Suprapubic skin (tissue), 3 donors: Measurements from ENCODE around the gene MCAM.

Experiments
- POLR2A ChIP-seq, 2 donors: fragments of 450-650 bp; IDR thresholded peaks; one replicate each; pipeline ENCODE4 v1.6.1; 2017; ENCODE audit warnings: antibody characterized with exemption in 2 of 2, mild to moderate bottlenecking in 2 of 2, moderate library complexity in 2 of 2
- TF ChIP-seq, protein P1 (sequence below), 2 donors: fragments of 200-600 bp in 1 of 2; fragments of 450-650 bp in 1 of 2; sonication (generic) in 1 of 2; IDR thresholded peaks; one replicate each; pipeline ENCODE4 v1.5.1; 2016 to 2019; ENCODE audit warnings: antibody characterized with exemption in 2 of 2, mild to moderate bottlenecking in 1 of 2, moderate library complexity in 1 of 2

- TF ChIP-seq POLR2A (IDR thresholded peaks at IDR 0.05), result no peak
- TF ChIP-seq, protein P1, sequence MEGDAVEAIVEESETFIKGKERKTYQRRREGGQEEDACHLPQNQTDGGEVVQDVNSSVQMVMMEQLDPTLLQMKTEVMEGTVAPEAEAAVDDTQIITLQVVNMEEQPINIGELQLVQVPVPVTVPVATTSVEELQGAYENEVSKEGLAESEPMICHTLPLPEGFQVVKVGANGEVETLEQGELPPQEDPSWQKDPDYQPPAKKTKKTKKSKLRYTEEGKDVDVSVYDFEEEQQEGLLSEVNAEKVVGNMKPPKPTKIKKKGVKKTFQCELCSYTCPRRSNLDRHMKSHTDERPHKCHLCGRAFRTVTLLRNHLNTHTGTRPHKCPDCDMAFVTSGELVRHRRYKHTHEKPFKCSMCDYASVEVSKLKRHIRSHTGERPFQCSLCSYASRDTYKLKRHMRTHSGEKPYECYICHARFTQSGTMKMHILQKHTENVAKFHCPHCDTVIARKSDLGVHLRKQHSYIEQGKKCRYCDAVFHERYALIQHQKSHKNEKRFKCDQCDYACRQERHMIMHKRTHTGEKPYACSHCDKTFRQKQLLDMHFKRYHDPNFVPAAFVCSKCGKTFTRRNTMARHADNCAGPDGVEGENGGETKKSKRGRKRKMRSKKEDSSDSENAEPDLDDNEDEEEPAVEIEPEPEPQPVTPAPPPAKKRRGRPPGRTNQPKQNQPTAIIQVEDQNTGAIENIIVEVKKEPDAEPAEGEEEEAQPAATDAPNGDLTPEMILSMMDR (IDR thresholded peaks at IDR 0.05), result no peak
Observed at GRCh38 chr11:119315131-119316015, 1.6 kb downstream of the MCAM start.
